LNCaP clone FGC (cell line): ENCODE results near the gene PAK5.

Experiments used
- DNase-seq: peaks from one replicate; pipeline ENCODE4 v3.0.0-alpha.2; 2011; ENCODE audit warnings: low read depth
- H3K4me3 ChIP-seq: 2 replicates; pipeline ENCODE4 v1.5.1; 2011; ENCODE audit warnings: mild to moderate bottlenecking, low read depth, low read length, control low read depth
- CTCF ChIP-seq: IDR thresholded peaks from 2 replicates; pipeline ENCODE4 v1.5.1; 2012; ENCODE audit warnings: mild to moderate bottlenecking; ENCODE audit not compliant: control insufficient read depth, insufficient read depth; ENCODE audit errors: extremely low read depth

Gene PAK5

DNA sequence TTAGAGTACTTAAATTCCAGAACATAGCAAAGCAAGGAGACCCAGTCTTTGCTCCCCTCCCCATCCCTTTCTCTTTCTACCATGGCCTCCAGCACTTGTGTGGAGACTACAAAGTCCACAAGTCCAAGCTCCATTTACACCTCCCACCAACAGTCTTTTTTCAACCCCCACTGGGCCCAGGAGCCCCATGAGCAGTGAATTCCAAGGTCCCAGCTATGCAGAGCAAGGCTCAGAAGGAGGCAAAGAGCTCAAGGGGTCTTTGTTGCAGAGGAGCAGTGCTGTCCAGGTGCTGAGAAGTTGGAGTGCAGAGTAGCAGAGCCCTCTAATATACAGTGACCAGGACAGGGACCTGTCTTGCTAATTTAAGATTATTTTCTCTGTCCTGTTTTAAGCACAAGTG lies 9.0 kb downstream of the PAK5 start:
- DNase-seq: no peak
- no peak overlapping the region for H3K4me3 ChIP-seq
- TF ChIP-seq CTCF: no peak

DNA sequence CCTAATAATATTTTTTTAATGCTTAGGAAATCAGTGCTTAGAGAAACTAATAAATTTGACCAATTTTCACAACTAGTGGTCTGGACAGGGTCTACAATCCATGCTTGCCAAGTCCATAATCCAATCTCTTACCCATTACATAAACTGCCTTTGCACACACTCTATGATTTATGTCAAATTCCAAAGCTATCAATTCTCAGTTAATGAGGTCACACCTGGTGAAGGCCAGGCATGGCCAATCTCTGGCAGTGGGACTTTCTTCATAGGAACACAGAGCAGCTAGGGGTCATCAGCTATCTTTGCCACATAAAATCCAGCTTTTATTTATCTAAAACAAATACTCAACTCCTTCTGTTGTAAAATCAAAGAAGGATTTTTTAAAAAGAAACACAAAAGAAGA lies 21.2 kb downstream of the PAK5 start:
- TF ChIP-seq CTCF: no peak
- DNase-seq: no peak
- no peak overlapping the region for H3K4me3 ChIP-seq

GRCh38 chr20:9815632-9816031 lies 23.2 kb downstream of the PAK5 start:
- no peak for DNase-seq

DNA sequence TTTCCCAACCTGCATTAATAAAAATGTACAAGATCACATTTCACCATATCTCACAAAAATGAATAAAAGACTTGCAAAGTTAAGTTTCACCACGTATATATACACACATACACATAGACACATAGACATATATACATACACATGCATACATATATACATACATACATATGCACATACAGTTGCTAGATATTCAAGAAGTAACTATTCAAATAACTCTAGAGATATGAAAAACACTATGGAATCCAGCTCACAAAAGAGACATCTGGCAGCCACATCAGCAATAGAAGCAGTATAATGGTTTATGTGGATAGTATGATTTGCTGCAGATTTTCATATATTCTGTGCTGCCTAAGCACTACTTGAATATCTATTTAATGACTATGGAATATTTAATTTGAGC lies 28.1 kb downstream of the PAK5 start:
- no peak overlapping the region for H3K4me3 ChIP-seq
- DNase-seq: no peak
- no peak for TF ChIP-seq CTCF

More at GRCh38 chr20:9815632-9816031, 23.2 kb downstream of the PAK5 start:
- no peak for TF ChIP-seq CTCF
- no peak overlapping the region for H3K4me3 ChIP-seq

DNA sequence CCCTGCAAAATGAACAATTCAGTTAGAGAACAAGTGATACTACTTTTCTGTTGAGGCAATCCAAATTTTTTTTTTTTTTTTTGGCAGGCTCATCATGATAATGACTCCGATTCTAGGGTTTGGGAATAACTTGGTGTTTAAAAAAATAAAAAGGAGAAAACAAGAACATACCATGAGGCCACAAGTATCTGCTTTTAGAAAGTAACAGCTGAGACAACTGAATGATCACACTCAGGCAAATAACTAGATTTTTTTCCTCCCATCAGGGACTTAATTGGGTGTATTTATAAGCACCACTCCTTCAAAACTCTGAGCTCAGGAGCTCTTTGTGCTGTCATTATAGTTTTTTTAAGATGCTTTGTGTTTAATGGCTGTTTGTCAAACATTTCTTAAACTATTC lies 29.6 kb downstream of the PAK5 start:
- no peak for DNase-seq
- TF ChIP-seq CTCF: no peak
- H3K4me3 ChIP-seq: no peak overlapping the region

- H3K4me3 ChIP-seq: no peak overlapping the region
- TF ChIP-seq CTCF: no peak
- DNase-seq: no peak
These were observed 30.7 kb downstream of the PAK5 start for GRCh38 chr20:9808166-9808565.

- TF ChIP-seq CTCF: no peak
- no peak overlapping the region for H3K4me3 ChIP-seq
- no peak for DNase-seq
These were observed 31.7 kb downstream of the PAK5 start for GRCh38 chr20:9807136-9807535.
